Stimulated activated CD8-positive, alpha-beta memory T cell treated with anti-CD3 and anti-CD28 coated beads, Interleukin-7, amount 100 ng/mL, for 4 hours (primary cell): Measurements from ENCODE around the gene DES.
"Not testable (repeated sequence)": the region's sequence is repeated elsewhere in the genome, so short reads cannot be mapped to it uniquely, and the experiment has no call there.

Experiments used
- DNase-seq, 2 donors: peaks; one replicate each; pipeline ENCODE4 v3.0.0-alpha.2; 2020; ENCODE audit warnings: low read depth in 2 of 2

Gene DES

GRCh38 chr2:219399716-219400478 is 18.3 kb upstream of the DES start:
- no peak for DNase-seq

DNA sequence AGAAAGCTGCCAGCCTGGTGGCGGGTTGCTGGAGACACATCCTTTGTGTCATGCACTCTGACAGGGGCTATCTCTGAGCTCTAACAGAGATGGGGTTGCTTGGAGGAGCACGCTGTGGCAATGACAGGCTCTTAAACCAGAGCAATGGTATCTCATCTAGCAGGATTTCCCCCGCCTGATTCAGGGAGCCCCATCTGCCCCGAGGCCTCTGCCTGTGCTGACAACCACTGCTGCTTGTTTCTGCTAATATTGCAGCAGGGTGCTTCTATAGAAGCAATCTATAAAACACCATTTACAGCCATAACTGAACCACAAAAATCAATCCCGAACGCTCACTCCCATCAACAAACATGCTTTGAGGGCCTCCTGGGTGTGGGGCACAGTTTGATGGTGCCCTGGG is 17.6 kb upstream of the DES start:
- no peak for DNase-seq

GRCh38 chr2:219401606-219402005 is 16.6 kb upstream of the DES start:
- DNase-seq: no peak

DNA sequence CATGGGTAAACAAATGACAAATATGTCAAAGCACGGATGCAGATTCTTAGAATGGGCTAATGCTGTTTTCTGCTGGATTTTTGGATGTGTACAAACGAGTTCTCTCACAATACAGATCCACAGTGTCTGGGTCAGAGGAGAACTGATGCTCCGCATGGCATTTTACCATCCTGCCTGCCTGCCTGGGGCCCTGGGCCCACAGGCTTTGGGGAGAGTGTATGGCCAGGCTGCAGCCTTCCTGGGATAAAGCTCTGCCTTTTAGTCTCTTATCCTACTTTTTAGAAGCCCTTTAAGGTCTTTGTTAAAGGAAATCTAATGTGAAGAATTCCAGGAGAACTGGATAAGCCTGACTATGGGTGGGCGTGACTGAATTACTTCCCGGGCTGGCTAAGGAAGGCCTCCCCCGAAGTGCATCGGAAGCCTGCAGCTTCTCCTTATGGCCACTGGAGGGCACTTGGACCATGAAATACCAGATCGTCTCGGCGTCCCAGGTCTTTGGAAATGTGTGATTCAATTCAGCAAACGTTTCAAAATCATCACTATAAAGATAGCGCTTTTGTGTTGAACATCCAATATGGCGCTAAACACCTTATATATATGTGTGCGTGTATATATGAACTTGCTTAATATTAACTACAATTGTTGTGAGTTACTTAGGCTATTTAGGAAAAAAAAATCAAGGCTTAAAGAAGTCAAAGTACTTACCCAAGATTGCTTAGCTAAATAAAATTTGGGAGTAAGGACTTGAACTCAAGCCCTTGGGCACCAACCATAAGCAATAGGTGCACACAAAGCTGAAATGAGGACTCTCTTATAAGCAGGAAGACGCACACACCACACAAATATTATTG is 15.3 kb upstream of the DES start:
- peak; percentile 36 to 48 for DNase-seq

DNA sequence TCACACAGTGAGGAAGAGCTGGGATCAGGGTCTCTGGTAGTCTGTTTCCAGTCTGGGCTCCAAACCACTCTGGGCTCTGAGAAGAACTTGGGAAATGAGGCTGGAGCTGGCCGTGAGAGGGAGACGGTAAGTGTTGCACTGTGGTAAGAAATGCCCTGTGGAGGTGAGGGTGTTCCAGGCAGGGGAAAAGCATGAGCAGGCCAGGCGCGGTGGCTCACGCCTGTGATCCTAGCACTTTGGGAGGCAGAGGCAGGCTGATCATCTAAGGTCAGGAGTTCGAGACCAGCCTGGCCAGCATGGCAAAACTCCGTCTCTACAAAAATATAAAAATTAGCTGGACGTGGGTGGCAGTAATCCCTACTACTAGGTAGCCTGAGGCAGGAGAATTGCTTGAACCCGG is 14.3 kb upstream of the DES start:
- no peak for DNase-seq

DNA sequence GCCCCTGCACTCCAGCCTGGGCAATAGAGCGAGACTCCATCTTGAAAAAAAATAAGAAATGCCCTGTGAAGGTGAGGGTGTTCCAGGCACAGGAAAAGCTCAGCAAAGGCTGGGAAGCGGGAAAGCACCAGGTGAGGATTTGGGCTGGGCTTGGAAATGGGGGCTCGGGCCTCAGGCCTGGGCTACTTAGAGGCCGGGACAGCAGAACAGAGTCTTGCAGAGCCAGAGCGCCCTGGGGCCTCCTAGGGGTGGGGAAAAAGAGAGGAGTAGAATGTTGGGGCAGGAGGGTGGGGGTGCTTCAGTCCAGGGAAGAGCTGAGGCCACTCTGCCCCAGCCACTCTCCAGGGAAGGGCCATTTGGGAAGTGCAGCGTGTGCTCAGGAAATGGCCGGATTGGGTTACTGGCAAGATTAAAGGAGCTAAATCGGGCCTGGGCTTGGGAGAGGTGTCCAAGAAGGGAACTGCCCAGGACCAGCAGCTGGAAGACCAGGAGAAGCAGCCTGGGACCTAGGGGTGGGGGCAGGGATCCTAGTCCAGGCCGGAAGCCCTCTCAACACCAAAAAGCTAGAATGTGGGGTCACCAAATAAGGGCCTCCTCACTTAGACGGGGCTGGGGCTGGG is 13.8 kb upstream of the DES start:
- DNase-seq: no peak

DNA sequence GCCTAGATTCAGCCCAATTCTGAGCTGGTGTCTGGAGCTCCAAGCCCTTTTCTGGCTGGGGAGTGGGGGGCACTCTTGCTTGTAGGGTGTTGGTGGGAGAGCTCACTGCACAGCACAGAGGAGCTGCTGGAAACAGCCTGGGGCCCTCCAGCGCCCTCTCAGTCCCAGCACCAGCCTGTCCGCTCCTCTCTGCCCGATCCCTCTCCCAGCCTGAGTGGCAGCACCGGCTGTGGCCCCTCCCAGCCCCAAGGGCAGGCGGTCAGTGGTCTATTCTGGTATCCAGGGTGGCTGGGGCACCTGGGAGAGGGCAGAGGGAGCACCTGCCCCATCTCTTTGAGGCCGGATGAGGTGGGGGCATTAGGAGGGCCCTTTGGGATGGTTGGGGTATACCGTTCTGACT is 13.2 kb upstream of the DES start:
- no peak for DNase-seq

DNA sequence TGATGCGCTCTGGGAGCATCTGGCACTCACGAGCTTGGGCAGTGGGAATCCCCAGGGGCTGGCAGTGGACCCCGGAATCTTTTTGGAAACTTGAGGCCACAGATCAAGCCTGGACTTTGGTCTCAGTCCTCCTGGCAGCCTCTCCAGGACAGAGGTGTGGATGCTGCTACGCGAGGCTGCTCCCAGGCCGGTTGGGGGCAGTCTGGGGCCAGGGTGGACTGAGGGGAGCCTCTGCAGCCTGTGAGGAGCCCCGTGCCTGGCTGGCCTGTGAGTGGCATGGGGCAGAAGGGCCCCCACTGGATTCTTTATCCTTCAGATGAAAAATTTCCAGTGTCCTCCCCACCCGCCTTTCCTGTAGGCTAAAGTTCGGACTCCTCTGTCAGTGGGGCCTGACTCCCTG is 12.7 kb upstream of the DES start:
- DNase-seq: no peak

DNA sequence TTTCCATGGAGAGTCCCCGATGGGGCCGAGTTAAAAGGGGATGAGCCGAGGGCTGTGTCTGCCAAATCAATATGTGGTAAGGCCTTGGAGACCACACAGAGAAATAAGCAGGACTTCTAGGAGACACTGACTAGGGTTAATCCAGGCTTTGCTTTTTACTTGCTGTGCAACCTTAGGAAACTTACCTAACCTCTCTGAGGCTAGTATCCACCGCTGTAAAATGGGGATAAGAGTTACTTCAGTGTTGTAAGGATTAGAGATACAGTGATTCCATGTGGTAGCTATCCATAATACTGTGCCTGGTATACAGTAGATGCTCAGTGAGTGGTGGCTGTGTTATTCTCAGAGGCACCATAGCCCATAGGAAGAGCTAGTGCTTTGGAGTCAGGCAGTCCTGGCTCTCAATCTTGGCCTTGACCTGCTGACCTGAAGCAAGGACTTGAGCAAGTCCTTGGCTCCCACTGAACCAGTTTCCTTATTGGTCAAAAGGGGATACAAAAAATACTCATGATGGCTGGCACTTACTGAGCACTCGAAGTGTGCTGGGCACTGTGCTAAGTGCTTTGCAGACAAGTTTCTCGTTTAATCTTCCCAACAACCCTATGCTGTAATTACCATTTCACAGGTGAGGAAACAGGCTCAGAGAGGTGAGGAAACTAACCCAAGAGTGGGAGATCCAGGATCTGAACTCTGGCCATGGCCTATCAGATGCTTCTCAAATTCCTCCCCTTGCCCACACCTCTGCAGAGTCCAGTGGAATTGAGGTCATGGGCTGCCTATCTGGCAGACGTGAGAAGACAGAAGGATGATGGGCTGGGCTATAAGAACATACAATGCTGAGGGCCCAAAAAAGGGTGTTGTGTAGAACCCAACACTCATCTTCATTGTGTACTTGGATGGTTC is 12.0 kb upstream of the DES start:
- no peak for DNase-seq

- DNase-seq: no peak
Observed at GRCh38 chr2:219406861-219407230, 11.3 kb upstream of the DES start.

DNA sequence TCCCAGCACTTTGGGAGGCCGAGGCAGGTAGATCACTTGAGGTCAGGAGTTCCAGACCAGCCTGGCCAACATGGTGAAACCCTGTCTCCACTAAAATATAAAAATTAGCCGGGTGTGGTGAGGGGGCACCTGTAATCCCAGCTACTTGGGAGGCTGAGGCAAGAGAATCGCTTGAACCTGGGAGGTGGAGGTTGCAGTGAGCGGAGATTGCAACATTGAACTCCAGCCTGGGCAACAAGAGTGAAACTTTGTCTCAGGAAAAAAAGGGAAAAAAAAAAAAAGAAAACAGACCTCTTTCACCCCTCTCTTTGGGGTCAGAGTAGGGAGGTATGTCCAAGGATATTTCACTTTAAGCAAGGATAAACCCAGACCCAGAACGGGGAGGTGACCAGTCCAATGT is 10.8 kb upstream of the DES start:
- DNase-seq: not testable (repeated sequence)

DNA sequence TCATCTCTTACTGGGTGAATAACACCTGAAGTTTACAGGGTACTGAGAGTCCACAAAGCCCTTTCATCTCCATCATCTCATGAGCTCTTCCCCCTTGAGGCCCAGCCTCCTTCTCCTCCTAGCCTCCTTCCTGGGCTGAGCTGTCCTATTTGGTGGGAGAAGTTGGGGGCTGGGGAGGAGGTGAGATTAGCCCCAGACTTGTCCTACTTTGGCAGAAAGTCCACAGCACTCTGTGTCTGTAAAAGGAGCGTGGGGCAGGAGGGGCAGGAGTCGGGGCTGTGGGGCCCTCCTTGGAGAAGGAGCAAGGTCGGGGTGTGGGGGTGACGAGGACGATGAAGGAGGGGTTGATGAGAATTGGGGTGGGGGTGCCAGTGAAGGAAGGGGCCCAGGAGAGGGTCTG is 10.0 kb upstream of the DES start:
- DNase-seq: no peak

GRCh38 chr2:219408631-219409030 is 9.5 kb upstream of the DES start:
- no peak for DNase-seq

- DNase-seq: no peak
Observed at GRCh38 chr2:219409619-219410018, 8.6 kb upstream of the DES start.

DNA sequence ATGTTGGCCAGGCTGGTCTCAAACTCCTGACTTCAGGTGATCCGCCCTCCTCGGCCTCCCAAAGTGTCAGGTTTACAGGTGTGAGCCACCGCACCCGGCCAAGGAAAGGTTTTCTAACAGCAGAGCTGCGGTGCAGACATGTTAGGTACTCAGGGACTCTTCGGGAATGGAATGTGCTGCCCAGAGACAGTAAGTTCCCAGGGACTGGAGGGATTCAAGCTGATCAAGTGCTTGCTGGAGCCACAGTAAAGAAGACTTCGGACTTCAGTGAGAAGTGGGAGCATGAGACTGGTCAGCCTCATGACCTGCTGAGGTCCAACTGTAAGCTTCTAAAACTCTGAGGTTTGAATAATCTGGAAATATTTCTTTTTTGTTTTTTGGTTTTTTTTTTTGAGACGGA is 7.8 kb upstream of the DES start:
- DNase-seq: no peak

DNA sequence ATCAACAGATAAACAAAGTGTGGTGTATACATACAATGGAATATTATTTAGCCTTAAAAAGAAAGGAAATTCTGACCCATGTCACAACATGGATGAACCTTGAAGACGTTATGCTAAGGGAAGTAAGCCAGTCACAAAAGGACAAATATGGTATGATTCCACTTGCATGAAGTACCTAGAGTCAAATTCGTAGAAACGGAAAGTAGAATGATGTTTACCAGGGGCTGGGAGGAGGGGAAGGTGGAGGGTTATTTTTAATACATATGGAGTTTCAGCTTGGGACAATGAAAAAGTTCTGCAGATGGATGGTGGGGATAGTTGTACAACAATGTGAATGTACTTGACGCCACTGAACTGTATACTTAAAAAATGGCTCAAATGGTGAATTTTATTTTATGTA is 3.3 kb upstream of the DES start:
- no peak for DNase-seq

DNA sequence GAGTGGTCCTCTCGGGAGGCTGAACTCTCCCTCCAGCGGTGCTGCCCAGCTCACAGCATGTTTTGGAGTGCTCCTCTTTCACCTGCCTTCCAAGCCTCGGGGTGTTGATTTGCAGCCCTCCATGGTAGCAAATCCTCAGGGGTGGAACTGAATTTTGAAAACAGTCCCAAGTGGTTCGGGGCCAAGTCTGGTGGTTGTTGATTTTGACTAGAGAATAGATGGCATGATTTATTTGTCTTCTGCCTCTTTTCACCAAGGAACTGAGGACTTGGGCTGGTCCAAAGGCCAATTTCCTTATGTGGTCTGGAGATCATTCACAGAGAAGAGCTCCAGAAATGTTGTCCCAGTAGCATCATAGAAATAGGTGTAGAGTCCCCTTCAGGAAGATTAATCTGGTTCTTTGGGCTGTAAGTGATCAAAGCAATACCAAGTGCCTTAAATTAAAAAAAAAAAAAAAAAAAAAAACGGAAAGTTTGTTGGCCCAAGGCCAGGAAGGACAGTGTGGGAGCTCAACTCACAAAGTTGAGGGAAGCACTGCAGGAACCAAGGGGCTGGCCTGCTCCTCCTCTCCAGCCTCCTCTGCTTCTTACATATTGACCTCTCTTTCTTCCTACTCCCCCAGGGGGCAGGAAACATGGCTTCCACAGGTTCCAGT is 2.5 kb upstream of the DES start:
- no peak for DNase-seq

DNA sequence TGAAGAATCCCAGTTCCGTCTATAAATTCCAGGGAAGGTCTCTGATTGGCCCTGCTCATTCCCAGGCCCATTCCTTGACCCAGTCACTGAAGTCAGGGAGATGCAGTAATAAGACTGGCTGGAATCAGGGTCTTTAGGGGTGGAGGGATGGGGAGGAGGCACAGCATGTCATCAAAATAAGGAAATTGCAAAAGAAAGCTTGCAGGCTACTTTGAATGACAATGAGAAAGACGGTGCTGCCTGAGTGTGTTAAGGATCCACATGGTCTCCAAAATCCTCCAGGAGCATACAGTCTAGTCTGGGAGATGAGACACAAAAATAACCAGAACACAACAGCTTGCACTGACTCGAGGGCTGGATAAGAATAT is 2.0 kb upstream of the DES start:
- DNase-seq: no peak

- DNase-seq: no peak
Observed at GRCh38 chr2:219416938-219417337, 1.2 kb upstream of the DES start.

- peak; percentile 24 to 43 for DNase-seq
Observed at GRCh38 chr2:219417374-219417773, 803 bp upstream of the DES start.

DNA sequence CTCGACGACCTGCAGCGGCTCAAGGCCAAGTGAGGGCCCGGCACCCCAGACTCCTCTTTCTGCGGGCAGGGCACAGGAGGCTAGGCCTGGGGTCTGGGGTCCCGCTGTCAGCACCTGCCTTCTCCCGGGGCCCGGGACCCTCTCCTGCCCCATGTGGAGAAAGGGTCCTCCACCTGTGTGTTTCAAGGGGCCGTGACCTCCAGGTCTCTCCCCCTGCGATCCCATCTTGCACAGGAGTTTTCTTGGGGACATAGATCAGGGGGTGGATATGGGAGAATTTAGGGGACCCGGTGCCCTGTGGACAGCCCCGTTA is 791 bp downstream of the DES start:
- no peak for DNase-seq
